Lower lobe of right lung (tissue), 2 donors: ENCODE measurements around the gene PSAP. TPM values are rescaled to one million over a fixed set of nuclear protein-coding genes. Genes with fewer than 3 reads are reported as not detected.

Source experiments
- ATAC-seq, 2 donors: fragments of 200-7000 bp; cut with Tn5 transposase; one replicate each; pipeline ENCODE4 v1.9.1; 2020 to 2022; ENCODE audit warnings: mild to moderate bottlenecking in 2 of 2, moderate library complexity in 2 of 2
- DNase-seq: peaks from one replicate; pipeline ENCODE4 v3.0.0-alpha.2; 2020
- H3K27ac ChIP-seq: fragments of 200-600 bp; one replicate; pipeline ENCODE4 v1.8.0; 2022
- H3K27me3 ChIP-seq: fragments of 200-600 bp; one replicate; pipeline ENCODE4 v1.8.0; 2022; ENCODE audit warnings: low read depth
- H3K36me3 ChIP-seq: fragments of 200-600 bp; one replicate; pipeline ENCODE4 v1.8.0; 2022; ENCODE audit warnings: mild to moderate bottlenecking
- H3K4me1 ChIP-seq: fragments of 200-600 bp; one replicate; pipeline ENCODE4 v1.8.0; 2022
- H3K4me3 ChIP-seq: fragments of 200-600 bp; one replicate; pipeline ENCODE4 v1.8.0; 2022; ENCODE audit warnings: mild to moderate bottlenecking
- H3K9me3 ChIP-seq: fragments of 200-600 bp; one replicate; pipeline ENCODE4 v1.8.0; 2022
- intact Hi-C: fragments of 100-400 bp; cut with DNase I; formaldehyde crosslinking; loops from one replicate; pipeline ENCODE4 v1.11.0; 2022
- total RNA-seq: library from RNA; stranded (reverse); fragmentation: NEBNext Ultra II Directional; extraction: Animal tissue kit (Norgen Biotek cat#: 25700); gene quantifications from one replicate; pipeline ENCODE4 v1.2.1, GENCODE V29; 2021
- TF ChIP-seq, protein P1 (sequence below): fragments of 200-600 bp; IDR thresholded peaks from one replicate; pipeline ENCODE4 v1.8.0; 2022; ENCODE audit warnings: antibody characterized with exemption, mild to moderate bottlenecking
- donor health status: DM: no; HTN: yes; CAD: no; lungs with severe emphysema.

Gene PSAP
- total RNA-seq, 1 donor from 2014 or later, result 2,019 TPM

DNA sequence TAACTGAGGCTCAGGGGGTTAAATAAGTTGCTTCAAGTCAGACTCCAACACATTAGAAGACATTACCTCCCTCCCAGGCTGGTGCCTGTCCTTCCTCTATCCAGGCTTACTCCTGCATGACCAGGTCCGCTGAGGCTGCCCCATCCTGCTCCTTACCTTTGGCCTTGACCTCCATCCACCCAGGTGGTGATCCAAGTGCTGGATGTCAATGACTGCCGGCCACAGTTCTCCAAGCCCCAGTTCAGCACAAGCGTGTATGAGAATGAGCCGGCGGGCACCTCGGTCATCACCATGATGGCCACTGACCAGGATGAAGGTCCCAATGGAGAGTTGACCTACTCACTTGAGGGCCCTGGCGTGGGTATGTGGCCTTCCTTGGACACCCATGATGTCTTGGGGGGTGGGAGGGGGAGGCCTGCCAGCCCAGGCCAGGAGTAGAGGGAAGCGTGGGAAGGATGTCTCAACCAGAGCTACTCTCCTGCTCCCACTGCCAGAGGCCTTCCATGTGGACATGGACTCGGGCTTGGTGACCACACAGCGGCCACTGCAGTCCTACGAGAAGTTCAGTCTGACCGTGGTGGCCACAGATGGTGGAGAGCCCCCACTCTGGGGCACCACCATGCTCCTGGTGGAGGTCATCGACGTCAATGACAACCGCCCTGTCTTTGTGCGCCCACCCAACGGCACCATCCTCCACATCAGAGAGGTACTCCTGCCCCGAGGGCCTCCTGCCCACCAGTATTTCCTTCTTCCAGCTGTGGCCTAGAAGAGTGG is 48.1 kb downstream of the PSAP start:
- Histone ChIP-seq H3K27me3 (no peaks in the 10 kb centered on the region), H3K4me3 (no peak overlapping the region), H3K27ac (no peak overlapping the region), H3K36me3 (no peaks in the 10 kb centered on the region), H3K9me3 (no peaks in the 10 kb centered on the region), H3K4me1 (peaks cover 7% of the 10 kb centered on the region)
- TF ChIP-seq, protein P1, sequence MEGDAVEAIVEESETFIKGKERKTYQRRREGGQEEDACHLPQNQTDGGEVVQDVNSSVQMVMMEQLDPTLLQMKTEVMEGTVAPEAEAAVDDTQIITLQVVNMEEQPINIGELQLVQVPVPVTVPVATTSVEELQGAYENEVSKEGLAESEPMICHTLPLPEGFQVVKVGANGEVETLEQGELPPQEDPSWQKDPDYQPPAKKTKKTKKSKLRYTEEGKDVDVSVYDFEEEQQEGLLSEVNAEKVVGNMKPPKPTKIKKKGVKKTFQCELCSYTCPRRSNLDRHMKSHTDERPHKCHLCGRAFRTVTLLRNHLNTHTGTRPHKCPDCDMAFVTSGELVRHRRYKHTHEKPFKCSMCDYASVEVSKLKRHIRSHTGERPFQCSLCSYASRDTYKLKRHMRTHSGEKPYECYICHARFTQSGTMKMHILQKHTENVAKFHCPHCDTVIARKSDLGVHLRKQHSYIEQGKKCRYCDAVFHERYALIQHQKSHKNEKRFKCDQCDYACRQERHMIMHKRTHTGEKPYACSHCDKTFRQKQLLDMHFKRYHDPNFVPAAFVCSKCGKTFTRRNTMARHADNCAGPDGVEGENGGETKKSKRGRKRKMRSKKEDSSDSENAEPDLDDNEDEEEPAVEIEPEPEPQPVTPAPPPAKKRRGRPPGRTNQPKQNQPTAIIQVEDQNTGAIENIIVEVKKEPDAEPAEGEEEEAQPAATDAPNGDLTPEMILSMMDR, result no peak
- ATAC-seq (no peak), DNase-seq (no peak)
- intact Hi-C loops, result no loop called here

DNA sequence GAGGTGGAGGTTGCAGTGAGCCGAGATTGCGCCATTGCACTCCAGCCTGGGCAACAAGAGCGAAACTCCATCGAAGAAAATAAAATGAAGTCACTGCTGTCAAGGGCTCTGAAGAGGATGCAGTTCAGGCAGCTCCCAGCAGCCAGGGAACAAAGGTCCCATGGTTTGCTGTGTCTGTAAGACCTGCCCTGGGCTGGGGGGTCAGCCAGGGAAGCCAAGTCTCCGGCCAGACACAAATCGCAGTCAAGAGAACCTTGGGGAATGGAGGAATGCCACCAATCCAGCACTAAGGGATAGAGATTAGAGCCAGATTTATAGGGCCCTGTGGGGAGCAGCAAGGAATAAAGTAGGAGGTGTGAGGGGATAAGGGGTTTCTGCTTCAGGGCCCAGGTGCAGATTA is 48.8 kb downstream of the PSAP start:
- intact Hi-C loops, result no loop called here
- DNase-seq, result no peak
- H3K4me1 ChIP-seq, result peaks cover 7% of the 10 kb centered on the region

DNA sequence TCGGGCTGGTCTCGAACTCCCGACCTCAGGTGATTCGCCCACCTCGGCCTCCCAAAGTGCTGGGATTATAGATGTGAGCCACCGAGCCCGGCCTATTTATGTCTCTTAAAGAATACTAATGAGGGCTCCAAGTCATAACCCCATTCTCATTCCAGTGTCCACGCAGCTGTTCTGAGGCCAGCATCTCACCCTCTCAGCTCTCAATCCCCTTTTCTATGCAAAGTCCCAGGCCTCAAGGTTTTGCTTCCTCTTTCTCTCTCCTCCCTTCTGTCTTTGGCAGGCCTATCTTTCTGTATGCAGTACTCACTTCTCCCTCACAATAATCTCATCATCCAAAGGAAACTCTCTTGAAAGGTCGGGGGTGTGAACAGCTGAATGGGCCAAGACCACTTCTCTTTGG is 49.7 kb downstream of the PSAP start:
- Histone ChIP-seq H3K27ac (no peak overlapping the region), H3K9me3 (no peaks in the 10 kb centered on the region), H3K27me3 (no peaks in the 10 kb centered on the region), H3K4me1 (peaks cover 6% of the 10 kb centered on the region), H3K4me3 (no peak overlapping the region), H3K36me3 (no peaks in the 10 kb centered on the region)
- DNase-seq, result no peak
- intact Hi-C loops, result no loop called here
- TF ChIP-seq, protein P1, result no peak
- ATAC-seq, result no peak

More for the DNA sequence above, 48.8 kb downstream of the PSAP start:
- Histone ChIP-seq H3K9me3 (no peaks in the 10 kb centered on the region), H3K36me3 (no peaks in the 10 kb centered on the region), H3K27ac (no peak overlapping the region), H3K27me3 (no peaks in the 10 kb centered on the region), H3K4me3 (no peak overlapping the region)
- no peak for ATAC-seq
- TF ChIP-seq, protein P1, result no peak

GRCh38 chr10:71799608-71800453 is 51.2 kb downstream of the PSAP start:
- Histone ChIP-seq H3K27ac (no peak overlapping the region), H3K4me3 (no peak overlapping the region), H3K9me3 (no peaks in the 10 kb centered on the region), H3K36me3 (no peaks in the 10 kb centered on the region), H3K27me3 (no peaks in the 10 kb centered on the region), H3K4me1 (no peaks in the 10 kb centered on the region)
- TF ChIP-seq, protein P1, result no peak
- ATAC-seq, result no peak
- no peak for DNase-seq
- intact Hi-C loops, result no loop called here

DNA sequence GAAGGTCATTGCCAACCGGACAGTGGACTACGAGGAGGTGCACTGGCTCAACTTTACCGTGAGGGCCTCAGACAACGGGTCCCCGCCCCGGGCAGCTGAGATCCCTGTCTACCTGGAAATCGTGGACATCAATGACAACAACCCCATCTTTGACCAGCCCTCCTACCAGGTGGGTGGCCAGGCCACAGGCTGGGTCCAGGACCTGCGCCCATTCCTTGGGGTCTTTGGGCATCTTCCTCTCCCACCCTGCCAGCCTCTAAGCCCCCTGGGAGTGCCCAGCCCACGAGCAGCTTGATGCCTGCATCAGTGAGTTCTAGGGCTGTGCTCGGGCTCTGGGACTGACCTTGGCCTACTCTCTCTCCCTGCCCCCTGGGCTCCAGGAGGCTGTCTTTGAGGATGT is 51.9 kb downstream of the PSAP start:
- intact Hi-C loops, result no loop called here
- H3K4me1 ChIP-seq, result no peaks in the 10 kb centered on the region
- no peak overlapping the region for H3K27ac ChIP-seq
- H3K27me3 ChIP-seq, result no peaks in the 10 kb centered on the region
- no peaks in the 10 kb centered on the region for H3K9me3 ChIP-seq
- H3K4me3 ChIP-seq, result no peak overlapping the region
- TF ChIP-seq, protein P1, result no peak
- DNase-seq (no peak), ATAC-seq (no peak)
- H3K36me3 ChIP-seq, result no peaks in the 10 kb centered on the region
